RPMI7951 (cell line): ENCODE measurements around the gene OSBP2. TPM values are rescaled to one million over a fixed set of nuclear protein-coding genes. Genes with fewer than 3 reads are reported as not detected.
A peak's percentile ranks its signal among the peaks of the same experiment; 100 is the strongest.

Source experiments
- DNase-seq: peaks from one replicate; pipeline ENCODE4 v3.0.0-alpha.2; 2012; ENCODE audit warnings: low read depth
- total RNA-seq: library from RNA; depleted of rRNA; stranded (reverse); fragments of >200 nt; shearing (Covaris generic); gene quantifications from 2 replicates; pipeline ENCODE4 v1.2.3, GENCODE V29; 2014

Gene OSBP2
- total RNA-seq, 1 experiment from 2014 or later, result 5.9 TPM

- DNase-seq, result peak; percentile 60
Measured at GRCh38 chr22:30843245-30843644, 148.6 kb downstream of the OSBP2 start.

- no peak for DNase-seq
Measured at GRCh38 chr22:30847583-30847982, 152.9 kb downstream of the OSBP2 start.

- DNase-seq, result no peak
Measured at GRCh38 chr22:30855266-30855665, 160.6 kb downstream of the OSBP2 start.

GRCh38 chr22:30855677-30856518, 161.2 kb downstream of the OSBP2 start:
- DNase-seq, result no peak

- DNase-seq, result no peak
Measured at GRCh38 chr22:30856741-30857502, 162.2 kb downstream of the OSBP2 start.

- no peak for DNase-seq
Measured at GRCh38 chr22:30857791-30858190, 163.1 kb downstream of the OSBP2 start.

- DNase-seq, result no peak
Measured at GRCh38 chr22:30858976-30859713, 164.5 kb downstream of the OSBP2 start.

- no peak for DNase-seq
Measured at GRCh38 chr22:30859714-30860095, 165.0 kb downstream of the OSBP2 start.

GRCh38 chr22:30860176-30861105, 165.8 kb downstream of the OSBP2 start:
- DNase-seq, result no peak

GRCh38 chr22:30861131-30861530, 166.5 kb downstream of the OSBP2 start:
- peak; percentile 14 for DNase-seq

- no peak for DNase-seq
Measured at GRCh38 chr22:30861688-30862552, 167.2 kb downstream of the OSBP2 start.

- no peak for DNase-seq
Measured at GRCh38 chr22:30863081-30863833, 168.6 kb downstream of the OSBP2 start.

GRCh38 chr22:30864441-30865420, 170.1 kb downstream of the OSBP2 start:
- DNase-seq, result no peak

GRCh38 chr22:30865656-30866055, 171.0 kb downstream of the OSBP2 start:
- no peak for DNase-seq

GRCh38 chr22:30866216-30866615, 171.5 kb downstream of the OSBP2 start:
- no peak for DNase-seq

GRCh38 chr22:30866811-30867271, 172.2 kb downstream of the OSBP2 start:
- DNase-seq, result no peak

GRCh38 chr22:30867746-30868662, 173.3 kb downstream of the OSBP2 start:
- DNase-seq, result no peak
